ENCODE data around the gene RNF144A. TPM values are rescaled to one million over a fixed set of nuclear protein-coding genes. Genes with fewer than 3 reads are reported as not detected.
"Not testable (repeated sequence)": the region's sequence is repeated elsewhere in the genome, so short reads cannot be mapped to it uniquely, and the experiment has no call there.

The RNF144A gene
- total RNA-seq, 1 donor from 2014 or later: 36.4 TPM

- intact Hi-C loops (cut with micrococcal nuclease): no loop called here
Observed at GRCh38 chr2:6927186-6927585, 10.0 kb downstream of the RNF144A start.

GRCh38 chr2:6927753-6928152 is 10.5 kb downstream of the RNF144A start:
- intact Hi-C loops (cut with micrococcal nuclease): no loop called here

- intact Hi-C loops (cut with micrococcal nuclease): no loop called here
Observed at GRCh38 chr2:6928452-6928851, 11.2 kb downstream of the RNF144A start.

GRCh38 chr2:6929196-6929819 is 12.1 kb downstream of the RNF144A start:
- intact Hi-C loops (cut with micrococcal nuclease): no loop called here

GRCh38 chr2:6930923-6931647 is 13.9 kb downstream of the RNF144A start:
- intact Hi-C loops (cut with micrococcal nuclease): no loop called here

GRCh38 chr2:6931753-6932152 is 14.5 kb downstream of the RNF144A start:
- intact Hi-C loops (cut with micrococcal nuclease): no loop called here

GRCh38 chr2:6932206-6932605 is 15.0 kb downstream of the RNF144A start:
- intact Hi-C loops (cut with micrococcal nuclease): no loop called here

GRCh38 chr2:6932828-6933227 is 15.6 kb downstream of the RNF144A start:
- intact Hi-C loops (cut with micrococcal nuclease): no loop called here

- intact Hi-C loops (cut with micrococcal nuclease): no loop called here
Observed at GRCh38 chr2:6933911-6934310, 16.7 kb downstream of the RNF144A start.

- intact Hi-C loops (cut with micrococcal nuclease): no loop called here
Observed at GRCh38 chr2:6934345-6934744, 17.1 kb downstream of the RNF144A start.

- intact Hi-C loops (cut with micrococcal nuclease): no loop called here
Observed at GRCh38 chr2:6934758-6935651, 17.8 kb downstream of the RNF144A start.

- intact Hi-C loops (cut with micrococcal nuclease): not testable (repeated sequence)
Observed at GRCh38 chr2:6935652-6936020, 18.4 kb downstream of the RNF144A start.

- intact Hi-C loops (cut with micrococcal nuclease): no loop called here
Observed at GRCh38 chr2:6937157-6937556, 19.9 kb downstream of the RNF144A start.

- intact Hi-C loops (cut with micrococcal nuclease): no loop called here
Observed at GRCh38 chr2:6937582-6937981, 20.4 kb downstream of the RNF144A start.

GRCh38 chr2:6939071-6939470 is 21.9 kb downstream of the RNF144A start:
- intact Hi-C loops (cut with micrococcal nuclease): no loop called here

- intact Hi-C loops (cut with micrococcal nuclease): no loop called here
Observed at GRCh38 chr2:6940820-6941219, 23.6 kb downstream of the RNF144A start.

- intact Hi-C loops (cut with micrococcal nuclease): no loop called here
Observed at GRCh38 chr2:6941299-6942046, 24.3 kb downstream of the RNF144A start.

GRCh38 chr2:6942848-6943247 is 25.6 kb downstream of the RNF144A start:
- intact Hi-C loops (cut with micrococcal nuclease): no loop called here

- intact Hi-C loops (cut with micrococcal nuclease): no loop called here
Observed at GRCh38 chr2:6943523-6943922, 26.3 kb downstream of the RNF144A start.

GRCh38 chr2:6943971-6944370 is 26.8 kb downstream of the RNF144A start:
- intact Hi-C loops (cut with micrococcal nuclease): no loop called here

GRCh38 chr2:6944555-6944954 is 27.3 kb downstream of the RNF144A start:
- intact Hi-C loops (cut with micrococcal nuclease): no loop called here

All from T-helper 2 cell treated with Interferon-gamma antibody and Interleukin-4, amounts not matched to agents 100 ng/mL and 5 ng/mL, for 36 hours (primary cell).